Measurements from ENCODE around the gene RGS6.

RGS6 gene

DNA sequence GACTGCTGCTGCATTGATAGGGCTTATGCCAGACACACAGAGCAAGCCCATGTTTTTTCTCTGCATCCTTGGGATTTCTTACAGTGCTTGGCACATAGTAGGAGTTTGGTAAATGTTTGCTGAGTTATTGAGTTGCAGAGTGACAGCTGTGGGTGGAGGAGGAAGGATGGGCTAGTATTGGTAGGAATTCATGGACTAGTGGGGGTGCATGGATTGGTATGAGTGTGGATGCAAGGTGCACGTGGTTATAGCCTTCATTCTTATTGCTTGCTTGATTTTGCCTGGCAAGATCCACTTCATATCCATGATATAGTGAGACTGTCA is 11.4 kb downstream of the RGS6 start:
- in situ Hi-C loops (cut with MboI; ENCODE audit: low sequenced_read_pairs) = no loop called here

DNA sequence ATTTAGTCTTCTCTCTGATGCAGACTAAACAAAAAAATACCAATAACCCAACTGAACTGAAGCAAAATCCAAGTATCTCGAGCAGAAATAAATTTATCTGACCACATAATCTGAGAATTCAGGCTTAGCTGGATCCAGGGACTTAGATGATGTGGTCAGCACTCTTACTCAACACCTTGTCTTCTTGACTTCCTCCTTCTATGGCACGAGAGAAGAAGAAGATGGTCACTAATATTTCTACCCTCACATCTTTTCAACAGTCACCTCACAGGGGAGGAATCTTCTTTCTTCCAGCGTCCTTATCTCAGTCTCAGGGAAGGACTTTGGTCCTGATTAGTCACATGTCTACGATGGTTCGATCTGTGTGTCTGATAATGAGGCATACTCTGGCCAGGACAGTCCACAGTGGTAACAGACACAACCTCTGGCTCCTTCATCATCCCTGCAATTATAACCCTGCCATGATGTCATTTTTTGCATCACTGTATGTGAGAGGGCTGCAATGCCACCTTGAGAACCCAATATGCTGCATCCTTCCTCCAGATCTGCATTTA is 15.8 kb downstream of the RGS6 start:
- in situ Hi-C loops (cut with MboI; ENCODE audit: low sequenced_read_pairs) = no loop called here

DNA sequence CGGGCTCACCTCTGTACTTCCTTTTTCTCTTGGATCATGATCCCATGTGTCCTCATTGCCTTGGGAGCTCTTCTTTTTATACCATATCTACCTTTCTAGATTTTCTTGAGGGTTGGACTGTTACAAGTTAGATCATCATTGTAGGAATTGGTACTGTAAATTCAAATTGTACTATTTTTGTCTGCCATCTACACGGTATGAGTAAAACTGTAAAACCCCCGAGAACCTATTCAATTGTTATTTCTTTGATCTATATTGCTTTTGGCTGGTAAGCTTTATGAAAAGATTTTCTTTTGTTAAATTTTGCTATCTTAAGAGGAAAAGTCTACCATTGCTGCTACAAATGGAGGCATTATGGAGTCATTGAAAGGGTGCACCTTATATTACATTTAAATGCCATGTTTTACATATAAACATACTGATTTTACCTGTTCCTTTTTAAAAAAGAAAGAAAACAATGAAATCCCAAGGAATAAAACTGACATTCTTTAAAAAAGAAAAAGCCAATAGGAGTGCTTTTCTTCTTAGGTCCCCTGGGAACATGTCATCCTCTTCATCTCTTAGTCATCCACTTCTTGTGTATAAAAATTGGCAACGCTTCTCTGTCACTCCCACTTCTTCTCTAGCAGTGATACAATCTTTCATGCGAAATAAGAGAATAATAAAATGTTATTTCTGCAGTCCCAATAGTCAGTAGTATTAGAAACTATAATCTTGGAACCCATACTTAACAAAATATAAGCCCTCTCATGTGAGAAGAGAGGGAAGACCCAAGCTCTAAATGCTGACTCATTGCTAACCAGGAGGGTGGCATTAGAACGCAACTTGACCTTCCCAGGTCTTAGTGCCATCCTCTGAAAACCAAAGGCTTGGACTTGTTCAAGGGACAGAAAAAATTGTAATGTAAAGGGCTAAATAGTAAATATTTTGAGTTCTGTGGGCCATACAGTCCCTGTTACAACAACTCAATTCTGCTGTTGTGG is 20.4 kb downstream of the RGS6 start:
- in situ Hi-C loops (cut with MboI; ENCODE audit: low sequenced_read_pairs) = no loop called here

DNA sequence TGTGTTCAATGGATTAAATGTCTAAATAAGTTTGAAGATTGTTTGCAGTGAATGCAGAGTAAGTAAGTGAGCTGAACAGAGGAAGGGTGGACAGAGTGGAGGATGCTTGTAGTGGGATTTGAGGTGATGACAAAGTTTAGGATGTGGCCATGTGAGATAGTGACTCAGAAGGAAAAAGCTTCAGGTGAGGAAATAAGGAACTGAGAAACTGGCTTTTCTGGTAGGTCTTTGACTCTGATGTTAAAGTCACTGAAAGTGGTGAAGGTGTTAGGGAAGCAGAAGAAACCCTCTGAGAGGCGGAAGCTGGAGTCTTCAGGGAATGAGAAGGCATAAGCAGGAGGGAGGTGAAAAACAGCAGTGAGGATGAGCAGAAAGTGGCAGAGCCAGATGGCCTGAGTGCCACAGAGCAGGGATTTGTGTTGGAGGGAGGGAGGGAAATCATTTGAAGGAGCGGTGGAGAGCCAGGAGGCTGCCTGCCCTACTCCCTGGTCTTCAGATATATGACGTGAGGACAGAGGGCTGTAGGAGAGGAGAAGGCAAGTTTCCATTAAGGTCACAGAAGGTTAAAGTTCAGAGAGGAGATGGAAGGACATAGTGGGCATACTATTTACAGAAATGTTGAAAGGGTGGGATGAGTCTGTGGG is 24.8 kb downstream of the RGS6 start:
- in situ Hi-C loops (cut with MboI; ENCODE audit: low sequenced_read_pairs) = no loop called here

DNA sequence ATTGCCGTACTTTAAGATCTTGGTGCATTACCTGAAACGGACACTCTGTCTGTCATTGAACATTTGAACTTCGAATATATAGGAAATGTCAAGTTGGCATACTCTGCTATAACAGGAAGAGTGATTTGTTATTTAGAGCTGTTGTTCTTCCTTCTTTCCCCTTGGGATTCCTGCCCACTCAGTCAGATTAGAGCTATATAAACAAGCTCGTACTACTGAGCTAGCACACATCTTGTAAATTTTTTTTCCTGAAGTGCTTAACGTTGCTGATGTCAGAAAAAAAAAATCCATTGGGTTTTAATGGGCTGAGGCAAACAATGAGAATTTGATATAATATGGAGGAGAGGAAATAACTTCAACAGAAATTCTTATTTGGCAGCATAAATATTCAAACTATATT is 26.8 kb downstream of the RGS6 start:
- in situ Hi-C loops (cut with MboI; ENCODE audit: low sequenced_read_pairs) = no loop called here

DNA sequence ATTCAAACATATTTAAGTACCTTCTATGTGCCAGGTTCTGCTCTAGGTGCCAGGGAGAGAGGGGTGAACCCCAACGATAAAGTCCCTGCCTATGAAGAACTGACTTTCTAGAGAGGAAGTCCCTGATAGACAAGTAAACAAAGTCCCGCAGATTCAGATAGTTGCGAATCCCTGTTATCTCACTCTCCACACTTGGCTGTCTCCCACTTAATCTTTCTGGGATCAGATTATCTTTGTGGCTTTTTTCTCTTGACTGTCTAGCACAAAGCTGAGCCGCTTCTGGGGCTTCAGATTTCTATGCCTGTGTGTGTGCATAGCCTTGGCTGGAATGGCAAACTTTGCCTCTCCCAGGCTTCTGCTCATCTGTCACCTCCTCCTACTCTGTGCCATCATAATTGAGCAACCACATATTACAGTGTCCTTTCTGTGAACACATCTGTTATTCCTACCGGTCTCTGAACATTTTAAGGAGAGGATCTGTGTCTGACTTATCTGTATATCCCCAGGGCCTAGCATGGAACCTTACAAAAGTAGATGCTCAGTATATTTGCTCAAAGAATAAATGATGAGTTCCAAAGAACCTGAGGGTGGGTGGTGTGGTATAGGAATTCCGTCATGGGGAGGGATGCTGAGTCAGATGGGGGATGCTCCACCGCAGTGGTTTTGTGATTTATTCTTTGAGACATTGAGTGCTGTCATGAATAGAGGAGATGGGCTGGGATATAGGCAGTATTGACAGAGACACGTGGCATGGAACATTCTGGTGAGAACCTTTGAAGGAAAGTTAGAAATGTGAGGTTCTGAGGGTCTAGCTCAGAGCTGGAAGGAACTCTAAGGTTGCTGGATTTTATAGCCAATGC is 28.5 kb downstream of the RGS6 start:
- in situ Hi-C loops (cut with MboI; ENCODE audit: low sequenced_read_pairs) = no loop called here

DNA sequence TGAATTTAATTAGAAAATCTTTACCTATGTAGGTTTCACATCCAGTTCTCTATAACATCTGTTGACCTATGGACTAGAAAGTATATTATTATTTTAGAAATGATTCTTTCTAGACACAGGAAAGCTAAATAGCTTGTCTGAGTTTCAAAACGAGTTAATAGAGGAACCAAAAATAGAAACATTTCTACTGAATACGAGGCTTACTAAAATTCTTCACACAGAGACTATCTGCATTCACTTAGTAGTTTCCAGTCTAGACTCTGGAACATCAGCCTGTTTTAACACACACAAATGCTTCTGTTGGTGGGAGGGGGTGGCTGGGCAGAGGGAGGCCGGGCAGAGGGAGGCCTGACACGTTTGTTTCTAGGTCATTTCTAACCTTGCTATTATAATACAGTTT is 29.7 kb downstream of the RGS6 start:
- in situ Hi-C loops (cut with MboI; ENCODE audit: low sequenced_read_pairs) = no loop called here

DNA sequence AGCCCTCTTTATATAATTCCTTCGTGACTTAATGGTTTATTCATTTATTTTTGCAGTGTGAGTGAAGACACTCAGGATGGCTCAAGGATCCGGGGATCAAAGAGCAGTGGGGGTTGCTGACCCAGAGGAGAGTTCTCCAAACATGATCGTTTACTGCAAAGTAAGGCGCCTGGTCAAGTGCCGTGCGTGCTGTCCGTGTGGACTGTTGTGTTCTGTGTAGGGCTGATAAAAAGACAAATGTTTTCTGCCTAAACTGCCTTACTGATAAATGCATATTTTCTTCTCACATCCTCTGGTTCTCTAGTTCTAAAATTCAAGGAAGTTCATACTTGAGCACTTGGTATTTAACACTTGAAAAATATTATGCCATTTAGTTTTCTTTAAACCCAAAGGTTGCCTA is 32.5 kb downstream of the RGS6 start:
- in situ Hi-C loops (cut with MboI; ENCODE audit: low sequenced_read_pairs) = no loop called here

DNA sequence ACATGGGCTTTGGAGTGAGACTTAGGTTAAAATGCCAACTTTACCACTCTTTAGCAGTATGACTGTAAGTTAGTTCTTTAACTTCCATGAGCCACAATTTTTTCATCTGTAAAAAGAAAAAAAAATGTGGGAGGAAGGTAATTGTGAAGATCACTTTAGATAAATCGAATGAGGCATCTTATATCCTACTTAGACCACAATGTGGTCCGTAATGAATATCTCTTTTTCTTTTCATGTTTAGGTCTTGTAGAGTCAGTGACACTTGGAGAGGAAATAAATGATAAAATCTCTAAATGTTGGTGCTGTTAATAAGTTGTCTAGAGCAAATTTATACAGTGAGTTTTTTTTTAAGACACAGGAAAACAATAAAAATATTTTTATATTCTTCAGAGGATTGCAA is 34.3 kb downstream of the RGS6 start:
- in situ Hi-C loops (cut with MboI; ENCODE audit: low sequenced_read_pairs) = no loop called here

DNA sequence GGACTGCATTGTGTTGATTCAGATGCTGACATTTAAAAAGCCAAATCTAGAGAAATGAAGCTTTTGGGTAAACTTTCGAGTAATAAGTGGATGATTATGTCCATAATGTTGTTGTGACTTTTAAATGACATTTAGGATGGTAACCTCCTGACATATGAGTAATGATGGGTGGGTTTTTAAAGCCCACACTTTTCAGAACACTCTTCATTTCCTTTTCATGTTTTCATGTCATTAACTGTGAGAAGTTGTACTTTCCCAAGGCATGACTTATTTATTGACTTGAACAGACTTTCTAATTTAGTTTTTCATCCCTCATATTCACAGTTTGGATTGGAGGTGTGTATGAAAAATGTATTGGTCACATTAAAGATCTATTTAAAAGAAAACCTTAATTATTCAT is 35.5 kb downstream of the RGS6 start:
- in situ Hi-C loops (cut with MboI; ENCODE audit: low sequenced_read_pairs) = no loop called here

DNA sequence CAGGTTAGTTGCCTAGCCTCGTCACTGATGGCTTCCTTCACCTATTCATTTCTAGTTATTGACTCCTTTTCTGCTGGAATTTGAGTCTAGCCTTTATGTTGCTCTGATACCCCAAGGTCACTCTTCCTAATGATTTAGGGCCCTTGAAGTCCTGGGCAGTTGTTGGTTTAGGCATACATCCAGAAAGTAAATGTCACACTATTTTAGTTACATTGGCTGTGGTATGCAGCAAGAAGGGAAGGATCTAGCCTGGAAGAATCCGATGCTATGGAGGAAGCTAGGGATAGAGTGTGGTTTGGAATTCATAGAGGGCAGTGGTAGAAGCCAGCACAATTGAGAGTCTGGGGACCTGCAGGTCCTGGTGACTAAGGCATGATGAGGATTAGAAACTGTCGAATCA is 38.0 kb downstream of the RGS6 start:
- in situ Hi-C loops (cut with MboI; ENCODE audit: low sequenced_read_pairs) = no loop called here

DNA sequence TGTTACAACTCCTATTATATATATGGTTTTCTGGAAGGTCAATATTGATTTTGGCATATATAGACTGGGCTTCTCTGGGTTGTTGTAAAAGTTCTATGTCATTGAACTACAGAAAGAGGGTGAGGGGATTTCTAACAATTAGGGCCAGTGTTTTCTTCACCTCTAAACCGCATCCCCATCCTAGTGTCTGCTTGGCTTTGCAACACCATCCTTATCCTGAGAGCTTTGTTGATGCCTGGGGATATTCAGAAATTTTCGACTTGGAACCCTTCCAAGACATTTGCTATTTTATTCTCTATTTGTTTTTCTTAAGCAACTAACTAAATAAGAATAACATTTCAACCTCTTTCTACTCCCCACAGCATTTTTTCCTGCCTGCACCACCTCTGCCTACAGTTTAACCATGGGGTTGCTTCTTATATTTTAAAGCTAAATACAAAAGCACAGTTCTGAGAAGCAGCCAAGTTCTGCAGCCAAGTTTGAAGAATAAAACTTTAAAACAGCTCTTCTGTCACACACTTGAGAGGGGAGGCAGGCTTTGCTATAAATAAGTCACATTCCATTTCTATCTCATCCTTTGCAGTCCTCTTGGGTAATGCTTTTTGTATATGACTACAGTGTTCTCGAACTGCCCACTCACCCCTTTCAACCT is 53.4 kb downstream of the RGS6 start:
- in situ Hi-C loops (cut with MboI; ENCODE audit: low sequenced_read_pairs) = no loop called here

DNA sequence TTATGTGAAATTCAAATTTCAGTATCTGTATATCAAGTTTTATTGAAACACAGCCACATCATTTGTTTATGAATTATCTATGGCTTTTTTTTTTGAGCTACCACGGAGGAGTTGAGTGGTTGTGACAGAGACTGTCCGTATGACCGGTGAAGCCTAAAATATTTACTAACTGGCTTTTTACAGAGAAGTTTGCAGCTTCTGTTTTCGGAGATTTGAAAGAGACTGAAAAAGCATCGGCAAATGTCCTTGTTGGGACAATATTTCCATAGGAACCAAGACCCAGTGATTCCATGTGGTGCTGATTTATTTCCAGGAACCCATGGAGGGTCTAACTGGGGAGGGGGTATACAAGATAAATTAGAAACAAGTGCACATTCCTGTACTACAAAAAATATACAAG is 56.2 kb downstream of the RGS6 start:
- in situ Hi-C loops (cut with MboI; ENCODE audit: low sequenced_read_pairs) = no loop called here

DNA sequence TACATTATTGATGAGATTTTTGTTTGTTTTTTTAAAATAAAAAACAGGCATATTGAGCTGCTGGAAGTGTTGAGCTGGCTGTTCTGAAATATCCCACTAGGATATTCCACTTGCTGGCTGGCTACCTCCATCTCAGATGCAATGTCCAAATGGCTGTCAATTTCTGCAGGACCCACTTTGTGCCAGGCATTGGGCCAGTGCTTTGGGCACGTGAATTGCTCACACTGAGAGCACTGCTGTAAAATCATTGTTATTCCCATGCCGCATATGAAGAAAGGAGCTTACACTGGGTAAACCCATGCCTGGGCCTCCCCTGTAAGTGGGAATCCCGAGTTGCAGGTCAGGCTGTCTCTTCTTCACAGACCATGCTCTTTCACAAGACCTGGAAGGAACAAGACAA is 56.7 kb downstream of the RGS6 start:
- in situ Hi-C loops (cut with MboI; ENCODE audit: low sequenced_read_pairs) = no loop called here

DNA sequence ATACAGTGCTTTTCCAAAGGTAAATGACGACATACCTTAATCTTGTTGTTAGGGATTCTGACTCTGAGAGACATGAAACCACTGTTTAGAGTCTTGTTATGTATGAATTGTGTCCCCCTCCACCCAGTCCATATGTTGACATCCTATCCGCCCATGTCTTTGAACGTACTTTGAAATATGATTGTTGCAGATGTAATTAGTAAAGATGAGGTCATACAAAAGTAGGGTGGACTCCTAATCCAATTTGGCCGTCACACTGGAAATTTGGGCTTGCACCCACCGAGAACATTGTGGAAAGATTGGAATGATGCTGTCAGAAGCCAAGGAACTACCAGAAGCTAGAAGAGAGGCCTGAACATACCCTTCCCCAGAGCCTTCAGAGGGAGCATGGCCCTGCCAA is 62.2 kb downstream of the RGS6 start:
- in situ Hi-C loops (cut with MboI; ENCODE audit: low sequenced_read_pairs) = no loop called here

DNA sequence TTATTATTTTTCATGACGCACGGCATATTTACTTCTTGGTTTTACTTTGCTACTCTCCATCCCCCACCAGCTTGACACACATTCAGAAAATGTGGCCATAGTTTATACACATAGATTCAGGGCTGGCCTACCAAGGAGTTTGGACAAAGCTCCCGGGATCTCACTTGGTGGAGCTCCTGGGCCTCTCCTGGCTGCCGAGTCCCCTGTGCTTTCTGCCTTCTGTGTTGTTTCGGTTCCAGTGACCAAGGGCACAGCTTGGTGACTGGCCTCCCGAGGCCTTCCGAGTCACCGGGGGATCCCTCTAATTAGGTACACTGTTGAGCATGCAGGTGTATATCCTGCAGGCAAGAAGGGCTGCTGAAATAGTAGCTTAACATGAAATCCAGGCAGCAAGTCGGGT is 63.5 kb downstream of the RGS6 start:
- in situ Hi-C loops (cut with MboI; ENCODE audit: low sequenced_read_pairs) = no loop called here

DNA sequence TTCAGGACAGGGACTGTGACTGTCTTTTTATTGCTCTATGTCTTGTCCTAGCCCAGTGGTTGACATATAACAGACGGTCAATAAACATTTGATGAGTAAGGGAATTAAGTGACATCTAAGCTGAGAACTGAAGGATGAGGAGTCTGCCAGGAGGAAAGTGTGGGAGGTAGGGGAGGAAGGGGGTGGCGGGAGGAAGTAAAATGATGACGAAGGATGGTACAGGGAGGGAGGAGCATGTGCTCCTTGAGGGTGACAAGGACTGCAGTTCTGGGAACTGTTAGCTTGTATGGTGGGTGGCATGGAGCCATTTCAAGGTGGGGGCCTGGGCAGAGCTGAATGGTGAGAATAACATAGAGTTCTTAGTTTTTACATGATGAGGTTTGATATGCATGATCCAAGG is 64.4 kb downstream of the RGS6 start:
- in situ Hi-C loops (cut with MboI; ENCODE audit: low sequenced_read_pairs) = no loop called here

DNA sequence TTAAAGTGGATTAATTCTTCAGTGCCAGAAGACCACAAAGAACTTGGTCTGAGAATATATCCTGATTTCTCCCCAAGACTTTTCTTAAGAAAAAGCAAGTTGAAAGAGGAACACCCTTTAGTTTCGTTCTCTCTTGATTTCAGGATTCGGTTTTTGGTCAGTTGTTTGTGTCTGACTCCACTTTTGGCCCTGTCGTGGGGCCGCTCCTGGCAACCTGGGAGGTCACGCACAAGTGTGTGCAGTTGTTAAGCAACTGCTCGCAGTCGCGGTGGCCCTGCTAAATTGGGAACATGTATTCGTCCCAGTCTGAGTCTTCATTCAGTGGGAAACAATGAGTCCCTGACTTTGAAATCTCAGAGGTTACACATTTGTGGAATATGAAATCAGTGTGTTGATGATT is 68.7 kb downstream of the RGS6 start:
- in situ Hi-C loops (cut with MboI; ENCODE audit: low sequenced_read_pairs) = no loop called here

DNA sequence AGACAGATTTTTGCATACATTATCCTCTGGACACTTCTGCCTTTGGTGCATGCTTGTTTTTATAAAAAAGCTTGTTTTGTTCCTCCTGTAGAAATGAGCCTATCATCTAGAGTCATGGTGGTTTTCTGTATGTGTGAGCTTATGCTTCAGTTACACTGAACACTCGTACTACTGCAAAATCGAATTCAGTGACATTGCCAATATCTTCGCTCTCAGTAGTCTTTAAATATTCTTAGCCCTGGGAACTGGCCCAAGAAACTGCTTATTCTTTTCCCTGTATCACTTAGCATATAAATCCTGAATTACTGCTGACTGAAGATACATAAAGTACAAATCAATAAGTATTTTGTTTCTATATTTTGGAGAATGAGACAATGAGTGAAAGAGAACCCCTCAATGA is 70.5 kb downstream of the RGS6 start:
- in situ Hi-C loops (cut with MboI; ENCODE audit: low sequenced_read_pairs) = no loop called here

DNA sequence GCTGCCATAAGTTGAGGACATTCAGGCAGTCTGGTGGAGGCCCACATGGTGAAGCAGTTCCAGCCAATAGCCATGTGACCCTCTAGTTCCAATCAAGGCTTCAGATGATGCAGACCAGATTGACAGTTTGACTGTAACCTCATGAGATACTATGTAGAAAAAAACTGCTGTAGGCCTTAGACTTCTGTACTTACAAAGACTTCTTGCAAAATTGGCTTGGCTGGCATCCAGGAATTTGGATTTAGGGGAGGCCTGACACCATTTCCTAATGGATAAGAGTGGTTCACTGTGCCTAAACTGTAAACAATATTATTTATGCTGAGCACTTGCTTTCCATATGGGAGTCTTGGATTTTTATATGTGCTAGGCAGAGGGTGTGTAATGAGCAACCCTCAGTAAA is 76.4 kb downstream of the RGS6 start:
- in situ Hi-C loops (cut with MboI; ENCODE audit: low sequenced_read_pairs) = no loop called here

DNA sequence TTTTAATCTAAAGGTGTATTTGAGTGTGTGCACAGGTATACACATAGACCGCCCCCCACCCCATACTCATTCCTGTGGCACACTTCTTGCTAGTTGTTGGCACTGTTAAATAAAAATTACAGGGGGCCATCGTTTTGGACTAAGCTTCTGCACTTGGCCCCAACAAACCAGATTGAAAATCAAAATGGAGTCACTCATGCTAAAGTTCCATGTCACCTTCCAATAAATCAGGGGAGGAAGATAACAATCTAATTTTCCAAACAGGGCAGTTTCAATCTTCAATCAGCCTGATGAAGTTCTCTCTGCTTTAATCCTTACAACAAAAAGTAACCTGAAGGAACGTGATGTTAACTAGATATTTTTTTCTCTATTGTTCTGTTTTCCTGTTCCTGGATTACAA is 78.2 kb downstream of the RGS6 start:
- in situ Hi-C loops (cut with MboI; ENCODE audit: low sequenced_read_pairs) = no loop called here

Data from HL-60/S4 (cell line).